Mesenchymal stem cell (in vitro differentiated cells and primary cell): ENCODE measurements around the gene OR10G3.

Experiments
- DNase-seq: peaks from one replicate; pipeline ENCODE4 v3.0.0-alpha.2; 2013
- H2AFZ ChIP-seq: one replicate; pipeline ENCODE4 v1.6.1; 2013; ENCODE audit warnings: low read depth, mild to moderate bottlenecking, control low read depth, inconsistent platforms, low read length, moderate library complexity
- H2AK5ac ChIP-seq: 2 replicates; pipeline ENCODE4 v1.6.1; 2013; ENCODE audit warnings: low read length, moderate library complexity, mild to moderate bottlenecking, inconsistent platforms; ENCODE audit not compliant: severe bottlenecking
- H2BK120ac ChIP-seq: one replicate; pipeline ENCODE4 v1.6.1; 2013; ENCODE audit warnings: low read depth, mild to moderate bottlenecking, inconsistent platforms, low read length, moderate library complexity
- H2BK12ac ChIP-seq, 2 experiments: one replicate each; pipeline ENCODE4 v1.6.1; 2013; ENCODE audit warnings: inconsistent platforms in 2 of 2, low read length in 2 of 2, mild to moderate bottlenecking in 2 of 2, moderate library complexity in 2 of 2, control low read depth in 1 of 2
- H2BK15ac ChIP-seq: one replicate; pipeline ENCODE4 v1.6.1; 2013; ENCODE audit warnings: mild to moderate bottlenecking, low read depth, inconsistent platforms; ENCODE audit not compliant: poor library complexity, severe bottlenecking
- H2BK5ac ChIP-seq: 2 replicates; pipeline ENCODE4 v1.6.1; 2013; ENCODE audit warnings: low read depth, mild to moderate bottlenecking, low read length, control low read depth, inconsistent platforms; ENCODE audit not compliant: poor library complexity, severe bottlenecking
- H3K14ac ChIP-seq, 2 experiments: one replicate each; pipeline ENCODE4 v1.6.1; 2013; ENCODE audit warnings: inconsistent platforms in 2 of 2, low read length in 2 of 2, control low read depth in 1 of 2, mild to moderate bottlenecking in 1 of 2, moderate library complexity in 1 of 2
- H3K18ac ChIP-seq, 2 experiments: one replicate each; pipeline ENCODE4 v1.6.1; 2013; ENCODE audit warnings: inconsistent platforms in 2 of 2, low read length in 2 of 2, control low read depth in 1 of 2, low read depth in 1 of 2, mild to moderate bottlenecking in 1 of 2
- H3K23ac ChIP-seq, 2 experiments: one replicate each; pipeline ENCODE4 v1.6.1; 2013; ENCODE audit warnings: inconsistent platforms in 2 of 2, low read length in 2 of 2, mild to moderate bottlenecking in 2 of 2, moderate library complexity in 2 of 2, control low read depth in 1 of 2
- H3K27ac ChIP-seq: 2 replicates; pipeline ENCODE4 v1.5.1; 2013; ENCODE audit warnings: mild to moderate bottlenecking, moderate library complexity, low read length, control low read depth, inconsistent platforms; ENCODE audit not compliant: poor library complexity, severe bottlenecking
- H3K27me3 ChIP-seq, 2 experiments: 2 replicates each; pipeline versions ENCODE4 v1.6.1 to v1.7.0; 2013; ENCODE audit warnings: low read length in 2 of 2, mild to moderate bottlenecking in 2 of 2, moderate library complexity in 2 of 2, control low read depth in 1 of 2, inconsistent platforms in 1 of 2; ENCODE audit not compliant: control insufficient read depth in 1 of 2, insufficient read depth in 1 of 2
- H3K36me3 ChIP-seq, 2 experiments: 2 replicates each; pipeline versions ENCODE4 v1.6.1 to v1.7.0; 2013; ENCODE audit warnings: low read length in 2 of 2, control low read depth in 1 of 2, inconsistent platforms in 1 of 2, low read depth in 1 of 2, mild to moderate bottlenecking in 1 of 2; ENCODE audit not compliant: insufficient read depth in 2 of 2, control insufficient read depth in 1 of 2
- H3K4ac ChIP-seq, 2 experiments: one replicate each; pipeline ENCODE4 v1.6.1; 2013; ENCODE audit warnings: inconsistent platforms in 2 of 2, low read length in 2 of 2, mild to moderate bottlenecking in 2 of 2, moderate library complexity in 2 of 2, control low read depth in 1 of 2, low read depth in 1 of 2
- H3K4me1 ChIP-seq: 2 replicates; pipeline ENCODE4 v1.6.1; 2013; ENCODE audit warnings: low read depth, low read length, control low read depth; ENCODE audit not compliant: control insufficient read depth, insufficient read depth
- H3K4me2 ChIP-seq: 2 replicates; pipeline ENCODE4 v1.6.1; 2013; ENCODE audit warnings: low read length, mild to moderate bottlenecking, inconsistent platforms; ENCODE audit not compliant: poor library complexity, severe bottlenecking
- H3K4me3 ChIP-seq, 2 experiments: 2 replicates each; pipeline versions ENCODE4 v1.5.1 to v1.7.0; 2013; ENCODE audit warnings: low read length in 2 of 2, mild to moderate bottlenecking in 2 of 2, control low read depth in 1 of 2, low read depth in 1 of 2; ENCODE audit not compliant: insufficient read depth in 1 of 2
- H3K79me1 ChIP-seq: replicated peaks from 2 replicates; pipeline ENCODE4 v1.6.1; 2013; ENCODE audit warnings: mild to moderate bottlenecking, control low read depth, low read length, inconsistent platforms; ENCODE audit not compliant: poor library complexity, severe bottlenecking
- H3K9ac ChIP-seq: 2 replicates; pipeline ENCODE4 v1.7.0; 2013; ENCODE audit warnings: mild to moderate bottlenecking, low read length, moderate library complexity
- H3K9me3 ChIP-seq: 2 replicates; pipeline ENCODE4 v1.7.0; 2013; ENCODE audit warnings: mild to moderate bottlenecking, low read length; ENCODE audit not compliant: control insufficient read depth
- H4K8ac ChIP-seq: one replicate; pipeline ENCODE4 v1.6.1; 2013; ENCODE audit warnings: inconsistent platforms, mild to moderate bottlenecking, low read length, moderate library complexity
- H4K91ac ChIP-seq: one replicate; pipeline ENCODE4 v1.6.1; 2013; ENCODE audit warnings: mild to moderate bottlenecking, low read length, inconsistent platforms
- WGBS: methylation state at CpG from one replicate; pipeline ENCODE4 v1.1.7; 2013; ENCODE audit warnings: mixed read lengths; 5-methylcytosine and 5-hydroxymethylcytosine counted together

OR10G3 gene

DNA sequence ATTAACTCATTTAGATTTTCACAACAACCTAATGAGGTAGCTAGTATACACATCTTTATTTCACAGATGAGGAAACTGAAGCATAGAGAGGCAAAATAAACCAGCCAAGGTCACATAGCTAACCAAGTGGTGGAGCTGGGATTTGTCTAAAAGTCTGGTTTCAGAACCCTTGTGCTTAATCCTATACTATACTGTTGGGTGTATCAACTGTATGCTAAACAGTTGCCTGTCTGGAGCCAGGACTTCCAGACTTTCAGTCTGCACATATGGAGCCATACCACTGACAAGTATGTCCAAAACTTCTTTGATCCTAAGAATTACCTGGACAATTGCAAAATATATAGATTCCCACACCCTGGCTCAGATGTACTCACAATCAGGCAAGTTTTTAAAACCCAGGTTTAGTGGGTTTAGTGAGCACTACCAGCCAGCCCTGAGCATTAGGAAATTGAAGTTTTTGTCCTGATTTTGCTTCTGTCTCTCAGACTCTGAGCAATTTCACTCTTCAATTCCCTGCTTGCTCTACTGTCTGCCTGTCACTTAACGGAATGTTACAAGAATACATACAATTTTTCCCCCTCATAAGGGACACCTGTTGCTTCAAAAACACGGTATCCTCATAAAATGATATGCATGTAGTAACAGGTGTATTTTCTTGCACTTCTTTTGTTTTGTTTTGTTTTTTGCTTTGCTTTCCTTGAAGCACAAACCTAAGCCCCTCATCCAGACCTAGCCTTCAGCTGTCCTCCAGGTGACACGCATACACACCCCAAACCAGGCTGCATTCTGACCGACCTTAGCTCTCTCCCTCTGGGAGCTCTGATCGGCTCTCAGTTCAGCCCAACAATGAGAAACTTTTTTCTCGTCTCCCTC lies 44.1 kb downstream of the OR10G3 start:
- H3K18ac ChIP-seq: no peak overlapping the region
- peak overlapping the region; percentile 74 for H3K4me2 ChIP-seq
- H2BK15ac ChIP-seq: no peak overlapping the region
- H3K79me1 ChIP-seq: no peaks in the 10 kb centered on the region
- no peak overlapping the region for H3K14ac ChIP-seq
- H3K4me1 ChIP-seq: peaks cover 6% of the 10 kb centered on the region
- H3K27ac ChIP-seq: no peak overlapping the region
- no peaks in the 10 kb centered on the region for H3K36me3 ChIP-seq
- H3K4ac ChIP-seq: no peak overlapping the region
- H3K9ac ChIP-seq: no peak overlapping the region
- 22% methylated on average over 4 of the region's 6 CpGs for WGBS
- H2AFZ ChIP-seq: no peak overlapping the region
- H4K91ac ChIP-seq: no peak overlapping the region
- no peak overlapping the region for H4K8ac ChIP-seq
- H3K27me3 ChIP-seq: peaks cover 64 to 71% of the 10 kb centered on the region in 2 experiments
- H3K23ac ChIP-seq: no peak overlapping the region
- no peak overlapping the region for H2BK12ac ChIP-seq
- no peak overlapping the region for H2BK120ac ChIP-seq
- no peak for DNase-seq
- H3K4me3 ChIP-seq: peak overlapping the region in 1 of 2 experiments; percentile 74
- no peak overlapping the region for H2BK5ac ChIP-seq
- no peaks in the 10 kb centered on the region for H3K9me3 ChIP-seq
- H2AK5ac ChIP-seq: no peak overlapping the region

DNA sequence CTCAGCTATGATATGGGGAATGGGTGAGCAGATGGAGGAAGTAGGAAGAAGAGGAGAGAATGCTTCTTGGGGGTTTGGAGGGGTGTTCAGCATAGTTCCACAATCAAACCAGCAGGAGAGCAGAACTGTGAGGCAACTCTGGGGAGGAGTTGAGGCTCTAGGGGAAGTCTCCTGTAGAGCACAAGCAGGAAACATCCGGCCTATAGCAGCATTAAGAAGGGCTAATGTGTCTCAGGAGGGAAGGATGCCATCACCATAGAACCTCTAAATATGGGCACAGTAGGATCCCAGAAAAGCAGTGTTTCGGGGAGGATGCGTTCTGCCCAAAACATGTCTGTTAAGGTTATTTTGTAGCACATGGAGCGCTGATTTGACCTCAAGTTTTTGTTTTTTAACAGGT lies 45.3 kb downstream of the OR10G3 start:
- Histone ChIP-seq H2BK12ac (no peak overlapping the region), H3K14ac (no peak overlapping the region), H3K18ac (no peak overlapping the region), H2BK120ac (no peak overlapping the region), H2BK5ac (no peak overlapping the region), H3K36me3 (no peaks in the 10 kb centered on the region), H3K23ac (no peak overlapping the region), H3K4me3 (no peak overlapping the region), H4K91ac (no peak overlapping the region), H3K79me1 (no peaks in the 10 kb centered on the region), H4K8ac (no peak overlapping the region), H3K4me2 (no peak overlapping the region), H2AFZ (no peak overlapping the region), H2AK5ac (no peak overlapping the region), H3K4me1 (peaks cover 6% of the 10 kb centered on the region), H3K27ac (no peak overlapping the region), H2BK15ac (no peak overlapping the region), H3K27me3 (peaks cover 67 to 73% of the 10 kb centered on the region in 2 experiments), H3K9ac (no peak overlapping the region), H3K4ac (no peak overlapping the region), H3K9me3 (no peaks in the 10 kb centered on the region)
- DNase-seq: no peak
- 50% methylated on average over 3 of the region's 4 CpGs for WGBS

DNA sequence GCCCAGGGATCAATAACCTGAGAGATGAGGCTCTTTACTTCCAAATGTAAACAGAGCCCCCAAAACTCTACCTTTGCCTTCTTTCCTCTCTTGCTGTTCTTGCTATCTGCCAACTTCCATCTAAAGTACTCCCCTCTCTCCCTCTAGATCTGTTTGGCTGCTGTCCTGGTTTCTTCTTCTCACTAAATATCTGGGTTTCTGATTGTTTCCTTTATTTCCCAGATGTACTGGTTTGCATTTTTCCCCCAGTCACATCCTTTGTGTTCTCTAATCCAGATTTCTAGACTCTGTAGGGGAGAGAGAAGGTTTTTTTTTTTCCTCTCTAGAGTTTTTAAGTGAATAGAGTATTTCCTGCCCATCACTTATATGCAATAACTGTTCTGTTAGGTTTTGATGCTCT lies 46.6 kb downstream of the OR10G3 start:
- no peak overlapping the region for H3K4me2 ChIP-seq
- no peak overlapping the region for H3K18ac ChIP-seq
- no peak overlapping the region for H3K27ac ChIP-seq
- H3K4ac ChIP-seq: no peak overlapping the region
- H4K91ac ChIP-seq: no peak overlapping the region
- H2AFZ ChIP-seq: no peak overlapping the region
- H2BK12ac ChIP-seq: no peak overlapping the region
- H3K14ac ChIP-seq: no peak overlapping the region
- H3K9ac ChIP-seq: no peak overlapping the region
- H2BK15ac ChIP-seq: no peak overlapping the region
- peaks cover 6% of the 10 kb centered on the region for H3K4me1 ChIP-seq
- DNase-seq: no peak
- H2BK5ac ChIP-seq: no peak overlapping the region
- H3K36me3 ChIP-seq: no peaks in the 10 kb centered on the region
- no peaks in the 10 kb centered on the region for H3K9me3 ChIP-seq
- no peak overlapping the region for H2AK5ac ChIP-seq
- H3K79me1 ChIP-seq: no peaks in the 10 kb centered on the region
- H2BK120ac ChIP-seq: no peak overlapping the region
- peaks cover 59 to 65% of the 10 kb centered on the region in 2 experiments for H3K27me3 ChIP-seq
- no peak overlapping the region for H4K8ac ChIP-seq
- no peak overlapping the region for H3K23ac ChIP-seq
- H3K4me3 ChIP-seq: no peak overlapping the region

DNA sequence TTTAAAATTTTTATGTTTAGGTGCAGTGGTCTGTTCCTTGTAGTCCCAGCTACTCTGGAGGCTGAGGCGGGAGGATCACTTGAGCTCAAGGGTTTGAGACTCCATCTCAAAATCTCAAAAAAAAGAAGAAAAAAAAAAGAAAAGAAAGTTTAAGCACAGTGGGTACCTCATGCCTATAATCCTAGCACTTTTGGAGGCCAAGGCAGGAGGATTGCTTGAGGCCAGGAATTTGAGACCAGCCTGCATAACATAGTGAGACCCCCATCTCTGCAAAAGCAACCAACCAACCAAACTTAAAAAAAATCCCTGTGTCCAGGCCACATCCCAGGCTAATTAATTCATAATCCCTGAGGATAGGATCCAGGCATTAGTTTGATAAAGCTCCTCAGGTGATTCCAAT lies 50.4 kb downstream of the OR10G3 start:
- Histone ChIP-seq H2AK5ac (no peak overlapping the region), H4K8ac (no peak overlapping the region), H3K4me2 (no peak overlapping the region), H3K79me1 (peaks cover 9% of the 10 kb centered on the region), H3K36me3 (peaks cover 0 to 7% of the 10 kb centered on the region in 2 experiments), H2BK15ac (no peak overlapping the region), H3K23ac (no peak overlapping the region), H2AFZ (no peak overlapping the region), H3K14ac (no peak overlapping the region), H2BK120ac (no peak overlapping the region), H3K4me3 (no peak overlapping the region), H3K4me1 (peaks cover 13% of the 10 kb centered on the region), H4K91ac (no peak overlapping the region), H3K18ac (no peak overlapping the region), H3K4ac (no peak overlapping the region), H3K27ac (no peak overlapping the region), H3K9ac (no peak overlapping the region), H3K9me3 (no peaks in the 10 kb centered on the region), H3K27me3 (peaks cover 23 to 42% of the 10 kb centered on the region in 2 experiments), H2BK5ac (no peak overlapping the region), H2BK12ac (no peak overlapping the region)
- DNase-seq: no peak
- no CpG with 5 or more reads among the region's 1 CpG for WGBS
